ENCODE measurements around the gene TNFAIP8L2. TPM values are rescaled to one million over a fixed set of nuclear protein-coding genes. Genes with fewer than 3 reads are reported as not detected.
A peak's percentile ranks its signal among the peaks of the same experiment; 100 is the strongest.
"Not testable (repeated sequence)": the region's sequence is repeated elsewhere in the genome, so short reads cannot be mapped to it uniquely, and the experiment has no call there.

The TNFAIP8L2 gene
- total and polyA plus RNA-seq, 9 donors: 0.48 to 4.6 (median 2.1) TPM

GRCh38 chr1:151193304-151193703, 36.9 kb downstream of the TNFAIP8L2 start:
- H3K4me1 ChIP-seq (ENCODE audit: insufficient read depth): peaks cover 6% of the 10 kb centered on the region
- TF ChIP-seq EP300 (IDR thresholded peaks at IDR 0.05): no peak
- TF ChIP-seq, protein P1, sequence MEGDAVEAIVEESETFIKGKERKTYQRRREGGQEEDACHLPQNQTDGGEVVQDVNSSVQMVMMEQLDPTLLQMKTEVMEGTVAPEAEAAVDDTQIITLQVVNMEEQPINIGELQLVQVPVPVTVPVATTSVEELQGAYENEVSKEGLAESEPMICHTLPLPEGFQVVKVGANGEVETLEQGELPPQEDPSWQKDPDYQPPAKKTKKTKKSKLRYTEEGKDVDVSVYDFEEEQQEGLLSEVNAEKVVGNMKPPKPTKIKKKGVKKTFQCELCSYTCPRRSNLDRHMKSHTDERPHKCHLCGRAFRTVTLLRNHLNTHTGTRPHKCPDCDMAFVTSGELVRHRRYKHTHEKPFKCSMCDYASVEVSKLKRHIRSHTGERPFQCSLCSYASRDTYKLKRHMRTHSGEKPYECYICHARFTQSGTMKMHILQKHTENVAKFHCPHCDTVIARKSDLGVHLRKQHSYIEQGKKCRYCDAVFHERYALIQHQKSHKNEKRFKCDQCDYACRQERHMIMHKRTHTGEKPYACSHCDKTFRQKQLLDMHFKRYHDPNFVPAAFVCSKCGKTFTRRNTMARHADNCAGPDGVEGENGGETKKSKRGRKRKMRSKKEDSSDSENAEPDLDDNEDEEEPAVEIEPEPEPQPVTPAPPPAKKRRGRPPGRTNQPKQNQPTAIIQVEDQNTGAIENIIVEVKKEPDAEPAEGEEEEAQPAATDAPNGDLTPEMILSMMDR (IDR thresholded peaks at IDR 0.05): no peak
- no peak for TF ChIP-seq POLR2A (IDR thresholded peaks at IDR 0.05)
- 52 to 72% (median 58%) methylated on average over 6 of the region's 6 CpGs for WGBS, 3 donors
- no peaks in the 10 kb centered on the region for H3K36me3 ChIP-seq
- intact Hi-C loops (cut with DNase I): loop anchor here in 3 of 4 donors (5.0 to 10.0 kb wide), 3 partner anchors 59 to 131 kb away; partner anchors contain the start of genes PSMD4 (in 2 of the 3) and PI4KB (in 1 of the 3)
- H3K9me3 ChIP-seq: no peaks in the 10 kb centered on the region
- H3K27ac ChIP-seq: no peak overlapping the region
- no peak for DNase-seq
- no peaks in the 10 kb centered on the region for H3K27me3 ChIP-seq
- H3K4me3 ChIP-seq: no peak overlapping the region

GRCh38 chr1:151193856-151194255, 37.4 kb downstream of the TNFAIP8L2 start:
- Histone ChIP-seq H3K9me3 (no peaks in the 10 kb centered on the region), H3K27me3 (no peaks in the 10 kb centered on the region), H3K4me3 (no peak overlapping the region), H3K27ac (no peak overlapping the region), H3K36me3 (no peaks in the 10 kb centered on the region), H3K4me1 (ENCODE audit: insufficient read depth) (peaks cover 4% of the 10 kb centered on the region)
- 61 to 93% (median 74%) methylated on average over 1 of the region's 1 CpG for WGBS, 3 donors
- no peak for TF ChIP-seq EP300 (IDR thresholded peaks at IDR 0.05)
- TF ChIP-seq, protein P1 (IDR thresholded peaks at IDR 0.05): no peak
- no peak for TF ChIP-seq POLR2A (IDR thresholded peaks at IDR 0.05)
- DNase-seq: no peak
- intact Hi-C loops (cut with DNase I): loop anchor here in 3 of 4 donors (5.0 to 10.0 kb wide), 3 partner anchors 58 to 131 kb away; partner anchors contain the start of genes PSMD4 (in 2 of the 3) and PI4KB (in 1 of the 3)

GRCh38 chr1:151194894-151195594, 38.6 kb downstream of the TNFAIP8L2 start:
- intact Hi-C loops (cut with DNase I): loop anchor here (5.0 to 10.0 kb wide), 3 partner anchors 57 to 130 kb away; partner anchors contain the start of genes PSMD4 (in 3 of the 4) and PI4KB (in 1 of the 4)
- H3K36me3 ChIP-seq; H3K27me3 ChIP-seq; H3K9me3 ChIP-seq; H3K4me1 ChIP-seq (ENCODE audit: insufficient read depth); H3K27ac ChIP-seq; H3K4me3 ChIP-seq: not testable (repeated sequence)
- 71 to 74% (median 73%) methylated on average over 17 of the region's 17 CpGs for WGBS, 3 donors
- DNase-seq: peak in 2 of 5 donors; percentile 48 to 50

- TF ChIP-seq, protein P1 (IDR thresholded peaks at IDR 0.05): peak in 2 of 3 donors; percentile 34 to 55
- TF ChIP-seq POLR2A (IDR thresholded peaks at IDR 0.05): no peak
- Histone ChIP-seq H3K36me3 (no peaks in the 10 kb centered on the region), H3K4me3 (peak overlapping the region; percentile 9), H3K27me3 (no peaks in the 10 kb centered on the region), H3K9me3 (no peaks in the 10 kb centered on the region), H3K4me1 (ENCODE audit: insufficient read depth) (peaks cover 6% of the 10 kb centered on the region), H3K27ac (no peak overlapping the region)
- WGBS, 3 donors: 28 to 34% (median 29%) methylated on average over 14 of the region's 14 CpGs
- intact Hi-C loops (cut with DNase I): loop anchor here in 3 of 4 donors (5.0 to 10.0 kb wide), 3 partner anchors 56 to 128 kb away; partner anchors contain the start of genes PSMD4 (in 2 of the 3) and PI4KB (in 1 of the 3)
- DNase-seq: peak; percentile 44 to 82 (median 52)
These were observed 39.9 kb downstream of the TNFAIP8L2 start for GRCh38 chr1:151196292-151196800.

Measured in ovary (tissue), 9 donors.